Ovary (tissue), 9 donors: ENCODE measurements around the gene TAOK3. TPM values are rescaled to one million over a fixed set of nuclear protein-coding genes. Genes with fewer than 3 reads are reported as not detected.

ENCODE experiments used
- DNase-seq, 5 donors: peaks; one replicate each; pipeline ENCODE4 v3.0.0-alpha.2; 2019 to 2020
- H3K27ac ChIP-seq, 2 donors: fragments of 200-600 bp; one replicate each; pipeline versions ENCODE4 v1.5.1 to v1.8.0; 2019 to 2022
- H3K27me3 ChIP-seq: fragments of 200-600 bp; one replicate; pipeline ENCODE4 v1.8.0; 2022
- H3K36me3 ChIP-seq: fragments of 200-600 bp; sonication (generic); one replicate; pipeline ENCODE4 v1.5.1; 2019
- H3K4me1 ChIP-seq: one replicate; pipeline ENCODE4 v1.8.1; 2013; ENCODE audit warnings: mild to moderate bottlenecking, moderate library complexity; ENCODE audit not compliant: insufficient read depth
- H3K4me3 ChIP-seq: fragments of 200-600 bp; sonication (generic); one replicate; pipeline ENCODE4 v1.5.1; 2017
- H3K9me3 ChIP-seq, 2 donors: fragments of 200-600 bp in 1 of 2; sonication (generic) in 1 of 2; one replicate each; pipeline versions ENCODE4 v1.5.1 to v1.8.1; 2013 to 2019; ENCODE audit warnings: mild to moderate bottlenecking in 1 of 2, moderate library complexity in 1 of 2
- CTCF ChIP-seq, 3 donors: fragments of 450-650 bp in 2 of 3; fragments of 200-600 bp in 1 of 3; IDR thresholded peaks; one replicate each; pipeline versions ENCODE4 v1.5.1 to v1.8.0; 2016 to 2022; ENCODE audit warnings: antibody characterized with exemption in 3 of 3, mild to moderate bottlenecking in 1 of 3
- EP300 ChIP-seq: sonication (generic); formaldehyde crosslinking; IDR thresholded peaks from one replicate; pipeline ENCODE4 v1.6.1; 2017; ENCODE audit warnings: antibody characterized with exemption
- POLR2A ChIP-seq: fragments of 450-650 bp; IDR thresholded peaks from one replicate; pipeline ENCODE4 v1.6.1; 2017; ENCODE audit warnings: antibody characterized with exemption, mild to moderate bottlenecking, moderate library complexity
- WGBS, 3 donors: extraction: QIAGEN DNeasy Blood & Tissue Kit in 1 of 3; methylation state at CpG; one replicate each; pipeline versions ENCODE4 v1.1.5 to v1.1.7; 2013 to 2017; 5-methylcytosine and 5-hydroxymethylcytosine counted together
- intact Hi-C, 4 donors: fragments of 100-400 bp; cut with DNase I; formaldehyde crosslinking; loops; one replicate each; pipeline versions ENCODE4 v1.11.0 to v1.15.1; 2022 to 2023
- polyA plus RNA-seq, 2 donors: library from polyadenylated mRNA; stranded (reverse); fragments of 200-250 nt in 1 of 2; fragments of 350-450 nt in 1 of 2; fragmentation: Illumina TruSeq in 1 of 2; extraction: RNeasy Lipid Tissue Mini Kit (QIAGEN cat#74804) in 1 of 2; gene quantifications; one replicate each; pipeline ENCODE4 v1.2.3, GENCODE V29; 2013 to 2014
- total RNA-seq, 7 donors: library from RNA; depleted of rRNA in 2 of 7; stranded (reverse); fragments of >200 nt in 2 of 7; fragmentation: NEBNext Ultra II Directional in 3 of 7; extraction: Animal tissue kit (Norgen Biotek cat#: 25700) in 3 of 7; gene quantifications; one replicate each; pipeline versions ENCODE4 v1.1.0 to v1.2.4, GENCODE V29; 2016 to 2023
- donor health status: DM: no; HTN: no; CAD: no; lungs with moderate emphysema.
- donor health status: DM: no; HTN: no; CAD: no.
- donor health status: Bipolar disorder and iron deficiency.
- donor health status: DM: yes; HTN: yes; CAD: no.
- donor health status: DM: no; HTN: no; CAD: no.
- donor health status: DM: yes; HTN: yes; CAD: no.

The TAOK3 gene
- total and polyA plus RNA-seq, 9 donors = 12.6 to 31.0 (median 23.0) TPM

DNA sequence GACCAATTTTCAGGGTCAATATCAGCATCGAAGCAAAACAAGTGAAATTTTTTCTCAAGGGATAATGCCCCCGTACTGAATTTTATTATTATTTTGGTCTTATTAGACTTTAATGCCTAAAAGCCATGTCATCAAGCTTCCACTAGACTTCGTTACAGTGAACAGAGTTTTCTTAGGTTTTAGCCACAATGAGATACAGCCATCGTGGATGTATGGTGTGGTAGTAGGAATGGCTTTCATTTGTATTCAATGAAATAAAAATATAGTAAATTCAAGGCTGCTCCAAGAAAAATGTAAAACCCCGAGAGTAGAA is 11.7 kb downstream of the TAOK3 start:
- H3K27ac ChIP-seq = no peak overlapping the region

DNA sequence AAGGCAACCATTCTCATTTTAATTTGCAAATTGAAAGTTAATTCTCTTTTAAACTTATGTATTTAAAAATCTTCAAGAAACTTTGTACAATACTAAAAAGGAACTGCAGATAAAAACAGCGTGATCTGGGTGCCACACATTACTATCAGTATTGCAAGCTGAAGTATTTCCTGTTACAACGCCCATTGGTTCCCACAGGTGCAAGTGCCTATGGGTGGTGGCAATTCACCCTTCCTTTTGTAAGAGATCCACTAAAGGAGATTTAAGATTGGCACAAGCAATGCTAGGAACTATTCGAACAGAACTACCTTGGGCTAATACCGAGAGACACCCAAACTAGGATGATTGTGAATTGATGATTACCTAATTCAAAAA is 13.2 kb downstream of the TAOK3 start:
- Histone ChIP-seq H3K9me3 (no peaks in the 10 kb centered on the region), H3K27ac (no peak overlapping the region), H3K36me3 (no peaks in the 10 kb centered on the region), H3K4me3 (no peak overlapping the region), H3K4me1 (peaks cover 2% of the 10 kb centered on the region), H3K27me3 (no peaks in the 10 kb centered on the region)
- intact Hi-C loops = no loop called here
- TF ChIP-seq POLR2A = no peak
- TF ChIP-seq CTCF (IDR thresholded peaks at IDR 0.05) = no peak
- no peak for TF ChIP-seq EP300
- DNase-seq = no peak
- 86 to 95% (median 94%) methylated on average over 4 of the region's 4 CpGs for WGBS, 3 donors

More for the DNA sequence above, 11.7 kb downstream of the TAOK3 start:
- TF ChIP-seq EP300 (no peak), POLR2A (no peak), CTCF (IDR thresholded peaks at IDR 0.05) (no peak)
- no peaks in the 10 kb centered on the region for H3K9me3 ChIP-seq
- H3K36me3 ChIP-seq = no peaks in the 10 kb centered on the region
- WGBS, 3 donors = 58 to 69% (median 65%) methylated on average over 5 of the region's 5 CpGs
- no peaks in the 10 kb centered on the region for H3K27me3 ChIP-seq
- peaks cover 2% of the 10 kb centered on the region for H3K4me1 ChIP-seq
- H3K4me3 ChIP-seq = no peak overlapping the region
- intact Hi-C loops = no loop called here
- DNase-seq = no peak

DNA sequence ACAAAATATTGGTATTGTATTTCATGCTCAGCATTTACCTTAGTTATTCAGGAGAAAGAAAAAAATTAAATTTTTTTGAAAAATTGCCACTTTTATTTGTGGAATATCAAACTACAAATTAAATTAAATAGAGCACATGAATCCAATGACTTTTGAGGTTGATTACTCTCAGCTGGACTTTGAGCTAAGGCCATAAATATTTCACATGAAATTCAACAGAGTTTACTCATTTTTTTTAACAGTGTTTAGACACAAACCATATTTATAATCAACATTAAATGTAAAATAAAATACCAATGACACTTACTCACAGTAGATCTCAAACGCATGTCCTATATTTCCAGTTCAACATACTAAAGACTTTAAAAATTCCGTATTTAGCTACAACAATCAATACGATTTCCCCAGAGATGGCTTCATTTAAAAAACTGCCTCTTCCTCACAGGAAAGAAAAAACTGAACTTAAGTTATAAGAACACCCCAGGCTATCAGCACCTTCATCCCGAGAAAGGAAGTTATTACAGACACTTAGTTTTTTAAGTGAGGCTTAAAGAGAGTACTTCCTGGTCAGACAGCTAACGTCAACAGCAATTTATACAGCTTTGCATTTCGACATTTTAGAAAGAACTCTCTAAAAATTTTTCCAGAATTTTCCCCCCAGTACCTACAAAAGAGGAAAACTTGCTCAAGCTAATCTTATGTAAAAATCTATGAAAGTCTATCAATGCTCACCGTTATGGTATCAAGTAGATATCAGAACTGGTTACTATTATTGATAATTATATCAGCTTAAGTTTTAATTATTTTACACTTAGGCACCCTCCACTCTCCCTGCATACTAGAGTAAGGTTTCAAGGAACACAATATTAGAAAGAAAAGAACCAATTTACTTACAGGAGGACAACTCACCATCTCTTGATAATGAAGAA is 13.8 kb downstream of the TAOK3 start:
- H3K4me1 ChIP-seq = peaks cover 2% of the 10 kb centered on the region

DNA sequence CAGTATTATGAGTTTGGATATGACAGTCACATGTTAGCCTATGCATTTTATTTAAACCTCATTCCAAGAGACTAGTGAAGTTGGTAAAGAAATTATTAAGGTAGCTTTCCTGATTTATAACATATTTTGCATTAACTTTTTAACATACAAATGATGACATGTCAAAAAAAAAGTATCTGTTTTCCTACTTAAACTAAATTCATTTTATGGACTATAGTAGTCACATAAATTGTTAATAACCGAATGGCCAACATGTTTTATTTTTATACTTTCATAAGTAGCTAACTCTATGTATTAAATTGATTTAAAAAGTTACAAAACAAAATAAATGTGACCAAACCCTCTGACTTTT is 14.7 kb downstream of the TAOK3 start:
- no peak overlapping the region for H3K4me3 ChIP-seq
- no peaks in the 10 kb centered on the region for H3K9me3 ChIP-seq
- intact Hi-C loops = no loop called here
- H3K36me3 ChIP-seq = no peaks in the 10 kb centered on the region
- WGBS, 3 donors = 89 to 95% (median 94%) methylated on average over 1 of the region's 1 CpG
- no peak overlapping the region for H3K27ac ChIP-seq
- H3K4me1 ChIP-seq = peaks cover 2% of the 10 kb centered on the region
- H3K27me3 ChIP-seq = no peaks in the 10 kb centered on the region
- TF ChIP-seq CTCF (IDR thresholded peaks at IDR 0.05) = no peak
- no peak for TF ChIP-seq POLR2A
- TF ChIP-seq EP300 = no peak
- no peak for DNase-seq

More for the DNA sequence above, 13.8 kb downstream of the TAOK3 start:
- no peaks in the 10 kb centered on the region for H3K36me3 ChIP-seq
- DNase-seq = no peak
- WGBS, 3 donors = 78 to 84% (median 80%) methylated on average over 7 of the region's 7 CpGs
- H3K4me3 ChIP-seq = no peak overlapping the region
- intact Hi-C loops = no loop called here
- no peaks in the 10 kb centered on the region for H3K9me3 ChIP-seq
- H3K27me3 ChIP-seq = no peaks in the 10 kb centered on the region
- no peak for TF ChIP-seq EP300
- no peak for TF ChIP-seq CTCF (IDR thresholded peaks at IDR 0.05)
- TF ChIP-seq POLR2A = no peak
- no peak overlapping the region for H3K27ac ChIP-seq
